WERI-Rb-1 (cell line): Measurements from ENCODE around the gene FLNB.

Experiments
- DNase-seq: peaks from one replicate; pipeline ENCODE4 v3.0.0-alpha.2; 2020
- H3K27ac ChIP-seq: fragments of 250-450 bp; sonication (Bioruptor Pico); 2 replicates; pipeline ENCODE4 v1.5.1; 2020; ENCODE audit warnings: mild to moderate bottlenecking, moderate library complexity
- H3K27me3 ChIP-seq: fragments of 250-450 bp; sonication (Bioruptor Pico); 2 replicates; pipeline ENCODE4 v1.5.1; 2021; ENCODE audit warnings: mild to moderate bottlenecking, low read depth, moderate library complexity; ENCODE audit not compliant: insufficient read depth, severe bottlenecking
- H3K36me3 ChIP-seq: fragments of 250-450 bp; sonication (Bioruptor Pico); 2 replicates; pipeline ENCODE4 v1.5.1; 2020; ENCODE audit warnings: mild to moderate bottlenecking, moderate library complexity
- H3K4me3 ChIP-seq: 2 replicates; pipeline ENCODE4 v1.5.1; 2011; ENCODE audit warnings: low read depth, mild to moderate bottlenecking, control low read depth, low read length
- H3K9me3 ChIP-seq: fragments of 250-450 bp; sonication (Bioruptor Pico); 2 replicates; pipeline ENCODE4 v1.5.1; 2021; ENCODE audit warnings: mild to moderate bottlenecking, moderate library complexity; ENCODE audit not compliant: severe bottlenecking
- TF ChIP-seq, protein P1 (sequence below): IDR thresholded peaks from 2 replicates; pipeline ENCODE4 v1.5.1; 2011; ENCODE audit warnings: low read depth, mild to moderate bottlenecking, control low read depth, inconsistent platforms, low read length

Gene FLNB

DNA sequence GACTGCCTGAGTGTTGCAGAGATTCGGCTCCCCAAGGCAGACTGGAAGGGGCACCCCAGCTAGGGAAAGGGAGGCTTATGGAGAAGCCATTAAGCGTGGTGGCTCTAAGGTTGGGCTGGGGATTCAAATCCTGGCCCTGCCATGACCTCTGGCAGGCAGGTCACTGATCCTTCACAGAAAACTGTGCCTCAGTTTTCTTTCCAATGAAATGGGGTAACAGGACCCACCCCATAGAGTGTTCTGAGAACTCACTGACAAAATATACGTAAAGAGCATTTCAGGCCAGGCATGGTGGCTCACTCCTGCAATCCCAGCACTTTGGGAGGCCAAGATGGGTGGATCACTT, 167.9 kb downstream of the FLNB start:
- no peak overlapping the region for H3K4me3 ChIP-seq
- H3K27me3 ChIP-seq: no peaks in the 10 kb centered on the region
- TF ChIP-seq, protein P1, sequence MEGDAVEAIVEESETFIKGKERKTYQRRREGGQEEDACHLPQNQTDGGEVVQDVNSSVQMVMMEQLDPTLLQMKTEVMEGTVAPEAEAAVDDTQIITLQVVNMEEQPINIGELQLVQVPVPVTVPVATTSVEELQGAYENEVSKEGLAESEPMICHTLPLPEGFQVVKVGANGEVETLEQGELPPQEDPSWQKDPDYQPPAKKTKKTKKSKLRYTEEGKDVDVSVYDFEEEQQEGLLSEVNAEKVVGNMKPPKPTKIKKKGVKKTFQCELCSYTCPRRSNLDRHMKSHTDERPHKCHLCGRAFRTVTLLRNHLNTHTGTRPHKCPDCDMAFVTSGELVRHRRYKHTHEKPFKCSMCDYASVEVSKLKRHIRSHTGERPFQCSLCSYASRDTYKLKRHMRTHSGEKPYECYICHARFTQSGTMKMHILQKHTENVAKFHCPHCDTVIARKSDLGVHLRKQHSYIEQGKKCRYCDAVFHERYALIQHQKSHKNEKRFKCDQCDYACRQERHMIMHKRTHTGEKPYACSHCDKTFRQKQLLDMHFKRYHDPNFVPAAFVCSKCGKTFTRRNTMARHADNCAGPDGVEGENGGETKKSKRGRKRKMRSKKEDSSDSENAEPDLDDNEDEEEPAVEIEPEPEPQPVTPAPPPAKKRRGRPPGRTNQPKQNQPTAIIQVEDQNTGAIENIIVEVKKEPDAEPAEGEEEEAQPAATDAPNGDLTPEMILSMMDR: no peak
- no peak overlapping the region for H3K27ac ChIP-seq
- DNase-seq: no peak
- H3K36me3 ChIP-seq: no peaks in the 10 kb centered on the region
- no peaks in the 10 kb centered on the region for H3K9me3 ChIP-seq

DNA sequence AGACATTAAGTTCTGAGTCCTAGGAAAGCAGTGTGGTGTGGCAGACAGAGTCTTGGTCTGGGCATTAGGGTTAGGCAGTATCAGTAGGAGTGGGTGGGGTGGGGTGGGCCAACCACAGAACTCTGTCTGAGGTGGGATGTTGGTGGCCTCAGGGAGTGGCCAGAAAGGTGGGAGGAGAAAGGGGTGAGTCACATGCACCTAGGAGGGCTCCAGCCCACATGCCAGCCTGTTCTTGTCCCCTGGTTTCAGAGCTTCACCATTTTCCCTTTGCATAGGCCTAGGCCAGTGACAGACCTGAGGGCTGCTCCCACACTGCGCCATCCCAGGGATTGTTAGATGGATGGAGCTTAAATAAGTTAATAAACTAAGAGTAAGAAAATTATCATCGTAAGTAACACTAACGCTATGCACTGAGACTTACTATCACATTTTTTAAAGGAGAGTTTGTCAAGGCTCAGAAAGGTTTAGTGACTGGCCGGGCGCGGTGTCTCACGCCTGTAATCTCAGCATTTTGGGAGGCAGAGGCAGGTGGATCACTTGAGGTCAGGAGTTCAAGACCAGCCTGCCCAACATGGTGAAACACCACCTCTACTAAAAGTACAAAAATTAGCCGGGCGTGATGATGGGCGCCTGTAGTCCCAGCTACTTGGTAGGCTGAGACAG, 168.7 kb downstream of the FLNB start:
- TF ChIP-seq, protein P1: no peak

DNA sequence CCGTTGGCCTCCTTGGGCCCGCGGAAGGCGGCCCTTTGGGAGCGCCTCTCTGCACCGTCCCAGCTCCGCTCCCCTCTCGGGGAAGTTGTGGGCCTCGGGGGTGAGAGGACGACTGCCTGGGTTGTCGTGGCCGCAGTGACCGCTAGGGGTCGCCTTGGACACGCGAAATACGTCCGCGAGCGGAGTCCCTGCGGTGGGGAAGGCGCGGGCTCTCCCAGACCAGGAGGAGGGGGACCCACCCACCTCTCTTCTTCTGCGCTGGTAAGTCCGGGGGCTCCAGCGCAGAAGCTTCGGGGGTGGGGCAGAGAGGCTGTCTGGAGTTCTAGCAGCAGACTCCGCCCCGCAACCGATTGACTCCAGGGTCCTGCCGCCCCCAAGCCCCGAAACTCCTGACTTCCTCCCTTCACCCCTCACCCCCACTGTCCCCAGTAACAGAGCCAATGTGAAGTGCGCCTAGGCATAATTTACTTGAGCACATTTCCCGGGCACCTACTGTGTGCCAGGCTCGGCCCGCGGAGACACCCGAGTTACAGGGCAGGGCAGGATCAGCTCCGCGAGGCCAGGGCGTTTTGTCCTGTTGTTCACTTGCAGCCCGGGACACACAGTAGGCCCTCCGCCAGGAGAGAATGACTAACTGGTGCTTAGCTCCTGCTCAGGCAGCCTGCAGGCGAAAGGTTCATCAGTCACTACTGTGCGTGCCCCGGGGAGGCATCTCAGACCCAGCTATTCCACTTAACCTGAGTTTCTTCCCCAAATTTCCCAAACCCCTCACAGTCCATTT, 169.7 kb downstream of the FLNB start:
- TF ChIP-seq, protein P1: peak; percentile 93
- Histone ChIP-seq H3K4me3 (no peak overlapping the region; the same call in 1 of the 2 replicates), H3K9me3 (no peaks in the 10 kb centered on the region), H3K27ac (no peak overlapping the region), H3K36me3 (no peaks in the 10 kb centered on the region), H3K27me3 (no peaks in the 10 kb centered on the region)
- peak; percentile 91 for DNase-seq

More for the DNA sequence above, 168.7 kb downstream of the FLNB start:
- Histone ChIP-seq H3K27ac (no peak overlapping the region), H3K36me3 (no peaks in the 10 kb centered on the region), H3K4me3 (no peak overlapping the region), H3K27me3 (no peaks in the 10 kb centered on the region), H3K9me3 (no peaks in the 10 kb centered on the region)
- no peak for DNase-seq

DNA sequence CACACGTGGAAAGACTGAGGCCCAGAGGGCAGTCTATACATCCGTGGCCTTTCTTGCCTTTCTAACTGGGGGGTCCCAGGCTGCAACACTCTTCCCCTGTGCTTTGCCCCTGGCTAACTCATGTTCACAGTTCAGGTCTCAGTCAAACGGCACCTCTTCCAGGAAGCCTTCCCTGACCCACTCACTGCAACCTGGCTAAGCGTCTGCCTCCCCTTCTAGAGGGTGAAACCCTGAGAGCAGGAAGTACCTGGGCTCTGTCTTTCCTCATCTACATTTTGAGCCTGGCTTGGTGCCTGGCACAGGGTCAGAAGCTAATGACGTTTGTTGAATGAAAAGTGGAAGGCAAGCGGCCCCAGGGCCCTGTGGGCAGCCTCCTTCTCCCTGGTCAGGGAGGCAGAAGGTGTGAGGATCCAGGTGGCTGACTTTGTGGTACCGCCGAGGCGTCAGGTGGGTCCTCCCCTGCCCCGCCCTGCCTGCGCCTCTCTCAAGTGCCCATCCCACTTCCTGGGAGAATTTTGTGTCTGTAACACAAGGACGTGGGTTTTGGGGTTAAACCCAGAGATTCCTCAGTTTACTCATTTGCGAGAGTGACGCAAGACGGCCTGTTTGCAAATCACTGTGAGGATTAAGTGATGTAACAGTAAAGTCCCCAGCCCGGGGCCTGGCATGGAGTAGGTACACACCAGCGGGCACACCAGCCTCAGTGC, 170.5 kb downstream of the FLNB start:
- no peak for DNase-seq
- H3K4me3 ChIP-seq: no peak overlapping the region
- H3K9me3 ChIP-seq: no peaks in the 10 kb centered on the region
- H3K27ac ChIP-seq: no peak overlapping the region
- H3K27me3 ChIP-seq: no peaks in the 10 kb centered on the region
- H3K36me3 ChIP-seq: no peaks in the 10 kb centered on the region
- TF ChIP-seq, protein P1: no peak

DNA sequence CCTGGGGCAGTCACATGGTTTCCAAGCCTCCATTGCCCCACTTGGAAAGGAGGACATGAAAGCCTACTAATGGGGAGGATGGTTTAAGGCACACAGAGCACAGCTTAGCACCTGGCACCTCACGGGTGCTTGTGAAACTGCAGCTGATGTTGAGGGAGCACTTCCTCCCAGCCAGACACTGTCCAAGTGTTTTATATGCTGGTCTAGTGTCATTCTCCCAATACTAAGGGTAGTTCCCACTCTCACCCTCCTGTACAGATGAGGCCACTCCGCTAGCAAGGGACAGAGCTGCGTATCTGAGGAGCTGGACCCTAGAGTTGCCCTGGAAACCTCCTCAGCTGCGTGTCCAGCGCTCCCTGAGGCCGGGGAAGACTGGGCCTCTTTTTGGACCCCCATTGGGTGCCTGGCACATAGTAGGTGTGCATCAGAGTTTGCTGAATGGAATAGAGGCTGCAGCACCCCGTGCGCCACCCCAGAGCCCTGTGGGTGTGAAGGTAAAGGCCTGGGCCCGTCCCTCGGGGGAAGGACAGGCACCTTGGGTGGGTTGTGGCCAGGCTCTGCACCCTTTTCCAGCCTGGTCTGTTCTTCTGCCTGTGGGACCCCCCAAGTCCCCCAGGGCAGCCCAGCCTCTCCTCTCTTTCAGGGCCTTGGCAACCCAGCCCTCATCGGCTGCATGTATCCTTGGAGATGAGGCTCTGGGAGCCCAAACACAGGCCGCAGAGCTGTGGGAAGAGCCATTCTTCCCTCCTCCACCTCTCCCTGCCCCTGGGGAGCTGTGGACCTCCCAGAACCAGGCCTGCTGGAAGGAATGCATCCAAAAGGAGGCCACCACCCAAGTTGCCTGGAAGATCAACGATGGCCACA, 171.2 kb downstream of the FLNB start:
- TF ChIP-seq, protein P1: no peak
- Histone ChIP-seq H3K4me3 (no peak overlapping the region), H3K36me3 (no peaks in the 10 kb centered on the region), H3K27me3 (no peaks in the 10 kb centered on the region), H3K9me3 (no peaks in the 10 kb centered on the region), H3K27ac (no peak overlapping the region)
- DNase-seq: no peak
